DMS53 (cell line): ENCODE data around the gene ALKBH6.

Source experiments
- DNase-seq: peaks from one replicate; lab custom pipeline; 2025; lab: John Stamatoyannopoulos, UW

ALKBH6 gene

GRCh38 chr19:36030264-36031148 lies 16.5 kb upstream of the ALKBH6 start:
- peak; percentile 56 for DNase-seq

- no peak for DNase-seq
Observed at GRCh38 chr19:36028313-36029041, 14.5 kb upstream of the ALKBH6 start.

- DNase-seq, result no peak
Observed at GRCh38 chr19:36027696-36028095, 13.7 kb upstream of the ALKBH6 start.

GRCh38 chr19:36026091-36026876 lies 12.3 kb upstream of the ALKBH6 start:
- DNase-seq, result no peak

- no peak for DNase-seq
Observed at GRCh38 chr19:36025541-36025940, 11.5 kb upstream of the ALKBH6 start.

GRCh38 chr19:36023432-36023831 lies 9.4 kb upstream of the ALKBH6 start:
- no peak for DNase-seq

- DNase-seq, result no peak
Observed at GRCh38 chr19:36019061-36019670, 5.2 kb upstream of the ALKBH6 start.

GRCh38 chr19:36013280-36014011 lies 567 bp downstream of the ALKBH6 start:
- no peak for DNase-seq

GRCh38 chr19:36010402-36010801 lies 3.6 kb downstream of the ALKBH6 start:
- DNase-seq, result no peak

- DNase-seq, result peak; percentile 64
Observed at GRCh38 chr19:36009633-36010379, 4.2 kb downstream of the ALKBH6 start.

- peak; percentile 94 for DNase-seq
Observed at GRCh38 chr19:36009220-36009619, 4.8 kb downstream of the ALKBH6 start.

- peak; percentile 98 for DNase-seq
Observed at GRCh38 chr19:36008336-36008978, 5.6 kb downstream of the ALKBH6 start, which contains the start of gene SYNE4. SYNE4 (minus strand) TSS chr19:36008813; CDS start chr19:36008681, 132 bp downstream.

- DNase-seq, result no peak
Observed at GRCh38 chr19:36006955-36007354, 7.1 kb downstream of the ALKBH6 start.

GRCh38 chr19:36003284-36003683 lies 10.7 kb downstream of the ALKBH6 start:
- DNase-seq, result no peak

- no peak for DNase-seq
Observed at GRCh38 chr19:36001605-36002004, 12.4 kb downstream of the ALKBH6 start.

GRCh38 chr19:35996777-35997176 lies 17.2 kb downstream of the ALKBH6 start:
- no peak for DNase-seq

- peak; percentile 99 for DNase-seq
Observed at GRCh38 chr19:35995048-35995993, 18.7 kb downstream of the ALKBH6 start, which contains the start of gene SDHAF1. SDHAF1 (plus strand) TSS chr19:35995188; CDS start chr19:35995275, 87 bp downstream.

GRCh38 chr19:35993923-35994598 lies 20.0 kb downstream of the ALKBH6 start:
- DNase-seq, result peak; percentile 49
